HG03135 (cell line): ENCODE measurements around the gene PIK3IP1.

Experiments used
- ATAC-seq: cut with Tn5 transposase; IDR thresholded peaks from one replicate; pipeline ENCODE4 v1.9.1; 2021; ENCODE audit warnings: mild to moderate bottlenecking, moderate library complexity; ENCODE audit not compliant: unreplicated experiment

PIK3IP1 gene

GRCh38 chr22:31279821-31280505 lies 12.3 kb downstream of the PIK3IP1 start:
- no peak for ATAC-seq

- no peak for ATAC-seq
Observed at GRCh38 chr22:31279327-31279669, 13.0 kb downstream of the PIK3IP1 start.

- ATAC-seq, result no peak
Observed at GRCh38 chr22:31278626-31279326, 13.5 kb downstream of the PIK3IP1 start.

- ATAC-seq, result no peak
Observed at GRCh38 chr22:31278151-31278621, 14.1 kb downstream of the PIK3IP1 start.

GRCh38 chr22:31277741-31278140 lies 14.5 kb downstream of the PIK3IP1 start:
- no peak for ATAC-seq

GRCh38 chr22:31276426-31277167 lies 15.7 kb downstream of the PIK3IP1 start:
- ATAC-seq, result no peak

GRCh38 chr22:31275576-31275975 lies 16.7 kb downstream of the PIK3IP1 start:
- no peak for ATAC-seq

- no peak for ATAC-seq
Observed at GRCh38 chr22:31275018-31275417, 17.3 kb downstream of the PIK3IP1 start.

- no peak for ATAC-seq
Observed at GRCh38 chr22:31274017-31274416, 18.3 kb downstream of the PIK3IP1 start.

GRCh38 chr22:31272522-31273446 lies 19.5 kb downstream of the PIK3IP1 start:
- ATAC-seq, result no peak

GRCh38 chr22:31271485-31271884 lies 20.8 kb downstream of the PIK3IP1 start:
- no peak for ATAC-seq

- no peak for ATAC-seq
Observed at GRCh38 chr22:31271026-31271425, 21.3 kb downstream of the PIK3IP1 start.

- ATAC-seq, result no peak
Observed at GRCh38 chr22:31269892-31270579, 22.3 kb downstream of the PIK3IP1 start.

- ATAC-seq, result no peak
Observed at GRCh38 chr22:31268281-31268680, 24.0 kb downstream of the PIK3IP1 start.

- no peak for ATAC-seq
Observed at GRCh38 chr22:31263896-31264640, 28.2 kb downstream of the PIK3IP1 start.

GRCh38 chr22:31262312-31263133 lies 29.8 kb downstream of the PIK3IP1 start:
- ATAC-seq, result no peak

GRCh38 chr22:31260474-31260856 lies 31.8 kb downstream of the PIK3IP1 start:
- ATAC-seq, result no peak

GRCh38 chr22:31259798-31260473 lies 32.4 kb downstream of the PIK3IP1 start:
- ATAC-seq, result no peak
